ENCODE measurements around the gene DIABLO. TPM values are rescaled to one million over a fixed set of nuclear protein-coding genes. Genes with fewer than 3 reads are reported as not detected.

DIABLO gene
- polyA plus RNA-seq, 1 donor = 28.1 TPM

Other genes starting within 250 kb of the DIABLO start
- 21.2 TPM for gene BCL7A, start 204.2 kb downstream of the DIABLO start, polyA plus RNA-seq (ENCODE audit: insufficient read length)
- gene MLXIP, start 147.3 kb downstream of the DIABLO start, polyA plus RNA-seq (ENCODE audit: insufficient read length) = 36.7 TPM
- gene IL31, start 51.8 kb downstream of the DIABLO start, polyA plus RNA-seq (ENCODE audit: insufficient read length) = not detected
- gene LRRC43, start 42.9 kb downstream of the DIABLO start, polyA plus RNA-seq (ENCODE audit: insufficient read length) = not detected
- gene B3GNT4, start 22.3 kb downstream of the DIABLO start, polyA plus RNA-seq (ENCODE audit: insufficient read length) = 0.59 TPM
- gene VPS33A, start 40.4 kb upstream of the DIABLO start, polyA plus RNA-seq (ENCODE audit: insufficient read length) = 12.5 TPM
- gene CLIP1, start 196.6 kb upstream of the DIABLO start, polyA plus RNA-seq (ENCODE audit: insufficient read length) = 21.7 TPM